ENCODE data around the gene RFX3.

The RFX3 gene

DNA sequence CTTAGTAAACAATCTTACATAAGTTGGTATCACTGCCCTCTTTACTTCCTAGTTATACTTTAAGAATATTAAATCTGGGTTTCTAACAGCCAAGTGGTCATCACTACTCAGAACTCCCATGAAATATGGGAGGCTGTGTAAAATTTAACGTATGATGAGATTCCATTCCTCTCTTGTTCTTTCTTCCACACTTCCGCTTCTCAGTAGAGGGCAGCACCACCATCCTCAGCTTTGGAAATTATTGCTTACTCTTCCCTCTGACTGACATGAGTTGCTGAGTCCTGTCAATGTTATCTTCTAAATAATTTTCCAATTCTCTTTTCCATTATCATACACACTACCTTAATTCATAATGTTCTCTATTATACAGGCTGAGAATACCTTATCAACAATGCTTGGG lies 194.0 kb downstream of the RFX3 start:
- TF ChIP-seq ZNF561 (tag by site-specific recombination; IDR thresholded peaks at IDR 0.05; ENCODE audit: borderline replicate concordance), result no peak
- TF ChIP-seq ZNF654 (tag by site-specific recombination; IDR thresholded peaks at IDR 0.05; ENCODE audit: low read depth), result peak; percentile 21; the same call in 1 of the 2 replicates
- Histone ChIP-seq H3K27ac (ENCODE audit: extremely low read depth, low read depth, low read length) (no peak overlapping the region), H3K36me3 (ENCODE audit: control insufficient read depth in 2 of 2, insufficient read depth in 1 of 2, low read length in 2 of 2) (no peaks in the 10 kb centered on the region), H3K9me3 (ENCODE audit: control insufficient read depth, insufficient read depth, low read depth, low read length) (no peaks in the 10 kb centered on the region), H3K4me3 (ENCODE audit: low read depth, low read length) (no peak overlapping the region), H3K4me1 (ENCODE audit: control insufficient read depth, insufficient read depth, low read length) (no peaks in the 10 kb centered on the region)
- POLR2A ChIA-PET, result no interaction called here
- CTCF ChIA-PET, result interaction anchor here (0.6 to 5.4 kb wide), 8 partner anchors 14 to 1255 kb away, joined by 3 to 42 read pairs (median 4); no protein-coding TSS in a partner anchor

- H3K27ac ChIP-seq (ENCODE audit: extremely low read depth, low read depth, low read length), result no peak overlapping the region
- H3K4me1 ChIP-seq (ENCODE audit: control insufficient read depth, insufficient read depth, low read length), result no peaks in the 10 kb centered on the region
- H3K36me3 ChIP-seq (ENCODE audit: control insufficient read depth in 2 of 2, insufficient read depth in 1 of 2, low read length in 2 of 2), result no peaks in the 10 kb centered on the region
- POLR2A ChIA-PET, result no interaction called here
- H3K4me3 ChIP-seq (ENCODE audit: low read depth, low read length), result no peak overlapping the region
- TF ChIP-seq IKZF3 (tag by site-specific recombination; IDR thresholded peaks at IDR 0.05), result no peak
- TF ChIP-seq ZNF670 (tag by site-specific recombination; IDR thresholded peaks at IDR 0.05; ENCODE audit: low read depth), result no peak
- no peak for TF ChIP-seq ZNF510 (tag by site-specific recombination; IDR thresholded peaks at IDR 0.05; ENCODE audit: insufficient replicate concordance)
- TF ChIP-seq AEBP2 (tag by site-specific recombination; IDR thresholded peaks at IDR 0.05; ENCODE audit: borderline replicate concordance), result no peak
- no peak for TF ChIP-seq ZNF791 (tag by site-specific recombination; IDR thresholded peaks at IDR 0.05)
- TF ChIP-seq ZNF404 (tag by site-specific recombination; IDR thresholded peaks at IDR 0.05), result no peak
- TF ChIP-seq ZFP37 (tag by site-specific recombination; IDR thresholded peaks at IDR 0.05), result no peak
- no peak for TF ChIP-seq ZNF10 (tag by site-specific recombination; IDR thresholded peaks at IDR 0.05)
- TF ChIP-seq, protein P1, sequence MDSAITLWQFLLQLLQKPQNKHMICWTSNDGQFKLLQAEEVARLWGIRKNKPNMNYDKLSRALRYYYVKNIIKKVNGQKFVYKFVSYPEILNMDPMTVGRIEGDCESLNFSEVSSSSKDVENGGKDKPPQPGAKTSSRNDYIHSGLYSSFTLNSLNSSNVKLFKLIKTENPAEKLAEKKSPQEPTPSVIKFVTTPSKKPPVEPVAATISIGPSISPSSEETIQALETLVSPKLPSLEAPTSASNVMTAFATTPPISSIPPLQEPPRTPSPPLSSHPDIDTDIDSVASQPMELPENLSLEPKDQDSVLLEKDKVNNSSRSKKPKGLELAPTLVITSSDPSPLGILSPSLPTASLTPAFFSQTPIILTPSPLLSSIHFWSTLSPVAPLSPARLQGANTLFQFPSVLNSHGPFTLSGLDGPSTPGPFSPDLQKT (IDR thresholded peaks at IDR 0.05; ENCODE audit: borderline replicate concordance, low read depth, low read length), result no peak
- no peak for TF ChIP-seq KLF1 (tag by site-specific recombination; IDR thresholded peaks at IDR 0.05)
- no peak for TF ChIP-seq ZEB2 (tag by site-specific recombination; IDR thresholded peaks at IDR 0.05)
- no peak for TF ChIP-seq ZNF184 (tag by site-specific recombination; IDR thresholded peaks at IDR 0.05)
- H3K9me3 ChIP-seq (ENCODE audit: control insufficient read depth, insufficient read depth, low read depth, low read length), result no peaks in the 10 kb centered on the region
- CTCF ChIA-PET, result interaction anchor here (0.6 to 5.4 kb wide), 12 partner anchors 9 to 1256 kb away, joined by 3 to 42 read pairs (median 4); no protein-coding TSS in a partner anchor
Observed at GRCh38 chr9:3330792-3331420, 194.9 kb downstream of the RFX3 start.

- H3K27ac ChIP-seq (ENCODE audit: extremely low read depth, low read depth, low read length), result no peak overlapping the region
- TF ChIP-seq ZNF791 (tag by site-specific recombination; IDR thresholded peaks at IDR 0.05), result no peak
- no peaks in the 10 kb centered on the region for H3K36me3 ChIP-seq (ENCODE audit: control insufficient read depth in 2 of 2, insufficient read depth in 1 of 2, low read length in 2 of 2)
- H3K4me3 ChIP-seq (ENCODE audit: low read depth, low read length), result no peak overlapping the region
- no peaks in the 10 kb centered on the region for H3K4me1 ChIP-seq (ENCODE audit: control insufficient read depth, insufficient read depth, low read length)
- CTCF ChIA-PET, result interaction anchor here (0.6 to 5.4 kb wide), 3 partner anchors 88 to 178 kb away, joined by 3 to 42 read pairs (median 7); no protein-coding TSS in a partner anchor
- H3K9me3 ChIP-seq (ENCODE audit: control insufficient read depth, insufficient read depth, low read depth, low read length), result no peaks in the 10 kb centered on the region
- POLR2A ChIA-PET, result no interaction called here
Observed at GRCh38 chr9:3329361-3329760, 196.4 kb downstream of the RFX3 start.

GRCh38 chr9:3323714-3324113 lies 202.1 kb downstream of the RFX3 start:
- TF ChIP-seq ZNF621 (tag by site-specific recombination; IDR thresholded peaks at IDR 0.05) (no peak), ZNF157 (tag by site-specific recombination; IDR thresholded peaks at IDR 0.05) (no peak)
- Histone ChIP-seq H3K4me1 (ENCODE audit: control insufficient read depth, insufficient read depth, low read length) (peaks cover 2% of the 10 kb centered on the region; the same call in 1 of the 2 replicates), H3K9me3 (ENCODE audit: control insufficient read depth, insufficient read depth, low read depth, low read length) (no peaks in the 10 kb centered on the region), H3K36me3 (ENCODE audit: control insufficient read depth in 2 of 2, insufficient read depth in 1 of 2, low read length in 2 of 2) (no peaks in the 10 kb centered on the region), H3K27ac (ENCODE audit: extremely low read depth, low read depth, low read length) (no peak overlapping the region), H3K4me3 (ENCODE audit: low read depth, low read length) (no peak overlapping the region)
- ChIA-PET POLR2A (no interaction called here), CTCF (interaction anchor here (0.7 kb wide), 1 partner anchor 118 kb away, joined by 5 read pairs; no protein-coding TSS in a partner anchor)
